GM23338 (cell line): ENCODE results near the gene CACNA1C. TPM values are rescaled to one million over a fixed set of nuclear protein-coding genes. Genes with fewer than 3 reads are reported as not detected.

ENCODE experiments used
- ATAC-seq: fragments of 200-7000 bp; cut with Tn5 transposase; 3 replicates; pipeline ENCODE4 v1.9.1; 2020
- DNase-seq: peaks from one replicate; pipeline ENCODE4 v3.0.0-alpha.2; 2015; ENCODE audit warnings: low spot score
- H2AFZ ChIP-seq: fragments of 200-600 bp; sonication (generic); 2 replicates; pipeline ENCODE4 v1.8.0; 2016; ENCODE audit warnings: antibody characterized with exemption, mild to moderate bottlenecking, moderate library complexity
- H3F3A ChIP-seq: fragments of 200-600 bp; sonication (generic); replicated peaks from 2 replicates; pipeline ENCODE4 v1.8.0; 2017; ENCODE audit warnings: antibody characterized with exemption, mixed run types, low read depth
- H3K27ac ChIP-seq: fragments of 200-600 bp; sonication (generic); 2 replicates; pipeline ENCODE4 v1.6.1; 2016; ENCODE audit warnings: low read depth
- H3K27me3 ChIP-seq: fragments of 200-600 bp; sonication (generic); 2 replicates; pipeline ENCODE4 v1.8.0; 2016; ENCODE audit warnings: mild to moderate bottlenecking, mixed run types, moderate library complexity; ENCODE audit not compliant: insufficient read depth
- H3K36me3 ChIP-seq: fragments of 200-600 bp; sonication (generic); 2 replicates; pipeline ENCODE4 v1.8.0; 2016; ENCODE audit warnings: mild to moderate bottlenecking; ENCODE audit not compliant: insufficient read depth
- H3K4me1 ChIP-seq: fragments of 200-600 bp; sonication (generic); 2 replicates; pipeline ENCODE4 v1.8.0; 2016; ENCODE audit warnings: mild to moderate bottlenecking, moderate library complexity; ENCODE audit not compliant: insufficient read depth
- H3K4me2 ChIP-seq: fragments of 200-600 bp; sonication (generic); 2 replicates; pipeline ENCODE4 v1.7.1; 2017; ENCODE audit warnings: mixed run types
- H3K4me3 ChIP-seq: fragments of 200-600 bp; sonication (generic); 2 replicates; pipeline ENCODE4 v1.6.1; 2016; ENCODE audit warnings: mixed run types
- H3K79me2 ChIP-seq: fragments of 200-600 bp; sonication (generic); replicated peaks from 2 replicates; pipeline ENCODE4 v1.8.0; 2017; ENCODE audit warnings: mild to moderate bottlenecking; ENCODE audit not compliant: insufficient read depth
- H3K9me2 ChIP-seq: fragments of 200-600 bp; sonication (generic); 2 replicates; pipeline ENCODE4 v1.8.0; 2017; ENCODE audit not compliant: insufficient read depth
- H4K20me1 ChIP-seq: fragments of 200-600 bp; sonication (generic); replicated peaks from 2 replicates; pipeline ENCODE4 v1.8.0; 2017; ENCODE audit warnings: mild to moderate bottlenecking; ENCODE audit not compliant: insufficient read depth
- H3K27ac Mint-ChIP-seq: 2 replicates; pipeline ENCODE4 v1.8.0; 2020; ENCODE audit warnings: inconsistent platforms, mild to moderate bottlenecking, moderate library complexity, mixed read lengths
- H3K27me3 Mint-ChIP-seq: 3 replicates; pipeline ENCODE4 v1.8.0; 2022; ENCODE audit warnings: low read depth, mild to moderate bottlenecking, moderate library complexity, mixed read lengths, inconsistent platforms; ENCODE audit not compliant: insufficient read depth, poor library complexity
- H3K36me3 Mint-ChIP-seq: 3 replicates; pipeline ENCODE4 v1.8.0; 2021; ENCODE audit warnings: low read depth, mild to moderate bottlenecking, inconsistent platforms, moderate library complexity, mixed read lengths
- H3K4me1 Mint-ChIP-seq: 3 replicates; pipeline ENCODE4 v1.8.0; 2020; ENCODE audit warnings: mild to moderate bottlenecking, inconsistent platforms, mixed read lengths
- H3K4me3 Mint-ChIP-seq: 3 replicates; pipeline ENCODE4 v1.8.0; 2021; ENCODE audit warnings: moderate library complexity, mild to moderate bottlenecking, inconsistent platforms, mixed read lengths
- H3K9me3 Mint-ChIP-seq: 3 replicates; pipeline ENCODE4 v1.8.0; 2020; ENCODE audit warnings: moderate library complexity, mild to moderate bottlenecking, inconsistent platforms, mixed read lengths
- EZH2 ChIP-seq: fragments of 200-600 bp; sonication (generic); IDR thresholded peaks from one replicate; pipeline ENCODE4 v1.8.0; 2017; ENCODE audit warnings: antibody characterized with exemption, mild to moderate bottlenecking, low read depth; ENCODE audit not compliant: unreplicated experiment
- EZH2phosphoT487 ChIP-seq: fragments of 200-600 bp; sonication (generic); IDR thresholded peaks from one replicate; pipeline ENCODE4 v1.8.1; 2018; ENCODE audit warnings: antibody characterized with exemption; ENCODE audit not compliant: unreplicated experiment
- JUNB ChIP-seq: IDR thresholded peaks from one replicate; pipeline ENCODE4 v1.6.1; 2016; ENCODE audit warnings: antibody characterized with exemption; ENCODE audit not compliant: unreplicated experiment
- NANOG ChIP-seq: IDR thresholded peaks from 2 replicates; pipeline ENCODE4 v1.6.1; 2016; ENCODE audit warnings: antibody characterized with exemption, borderline replicate concordance
- POLR2AphosphoS5 ChIP-seq: IDR thresholded peaks from 2 replicates; pipeline ENCODE4 v1.6.1; 2016; ENCODE audit warnings: antibody characterized with exemption, low read depth
- STAT1 ChIP-seq: IDR thresholded peaks from one replicate; pipeline ENCODE4 v1.6.1; 2016; ENCODE audit warnings: antibody characterized with exemption; ENCODE audit not compliant: unreplicated experiment
- ZNF114 ChIP-seq: fragments of 250-450 bp; sonication (Bioruptor Pico); IDR thresholded peaks from 2 replicates; pipeline ENCODE4 v1.5.0; 2020; ENCODE audit warnings: mild to moderate bottlenecking, moderate library complexity
- ZNF331 ChIP-seq: fragments of 250-450 bp; sonication (Bioruptor Pico); IDR thresholded peaks from 2 replicates; pipeline ENCODE4 v1.5.0; 2020; ENCODE audit warnings: low read depth, mild to moderate bottlenecking, moderate library complexity
- polyA plus RNA-seq: library from polyadenylated mRNA; unstranded; fragments of >200 nt; fragmentation: Nextera tagmentation; extraction: Ambion mirVana; gene quantifications from 2 replicates; pipeline ENCODE4 v1.2.1, GENCODE V29; 2016
- total RNA-seq: library from RNA; depleted of rRNA; stranded (reverse); fragments of >200 nt; shearing (Covaris generic); gene quantifications from 2 replicates; pipeline ENCODE4 v1.2.3, GENCODE V29; 2014
- TF ChIP-seq, protein P1 (sequence below): fragments of 250-450 bp; sonication (Bioruptor Pico); IDR thresholded peaks from 2 replicates; pipeline ENCODE4 v1.5.0; 2020; ENCODE audit warnings: mild to moderate bottlenecking, moderate library complexity
- TF ChIP-seq, protein P2 (sequence below), 2 experiments: fragments of 200-600 bp in 1 of 2; sonication (generic) in 1 of 2; conservative IDR thresholded peaks; 2 replicates each; pipeline versions ENCODE4 v1.5.1 to v1.6.1; 2016 to 2017; ENCODE audit warnings: antibody characterized with exemption in 2 of 2, low read depth in 2 of 2, mild to moderate bottlenecking in 2 of 2, moderate library complexity in 1 of 2

Gene CACNA1C
- total and polyA plus RNA-seq, 2 experiments from 2014 or later: 0.78 to 2.1 TPM

DNA sequence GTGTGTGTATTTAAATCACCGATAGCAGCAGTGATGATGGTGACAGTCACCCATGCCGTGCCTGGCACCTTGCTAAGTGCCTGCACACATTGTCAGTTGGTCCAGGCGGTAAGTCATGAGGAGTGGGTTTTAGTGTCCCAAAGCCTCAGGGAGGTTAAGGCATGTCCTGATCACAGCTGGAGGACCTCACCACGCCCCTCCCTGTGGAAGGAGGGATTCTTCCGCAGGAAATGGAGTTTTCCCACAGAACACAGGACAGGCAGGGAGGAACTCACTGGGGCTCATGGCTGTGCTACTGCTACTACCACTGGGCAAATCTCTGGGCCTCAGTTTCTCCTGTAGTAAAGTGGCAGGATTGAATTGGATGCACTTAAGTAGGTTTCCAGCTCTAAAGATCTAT is 142.3 kb downstream of the CACNA1C start (continued):
- TF ChIP-seq JUNB: no peak

DNA sequence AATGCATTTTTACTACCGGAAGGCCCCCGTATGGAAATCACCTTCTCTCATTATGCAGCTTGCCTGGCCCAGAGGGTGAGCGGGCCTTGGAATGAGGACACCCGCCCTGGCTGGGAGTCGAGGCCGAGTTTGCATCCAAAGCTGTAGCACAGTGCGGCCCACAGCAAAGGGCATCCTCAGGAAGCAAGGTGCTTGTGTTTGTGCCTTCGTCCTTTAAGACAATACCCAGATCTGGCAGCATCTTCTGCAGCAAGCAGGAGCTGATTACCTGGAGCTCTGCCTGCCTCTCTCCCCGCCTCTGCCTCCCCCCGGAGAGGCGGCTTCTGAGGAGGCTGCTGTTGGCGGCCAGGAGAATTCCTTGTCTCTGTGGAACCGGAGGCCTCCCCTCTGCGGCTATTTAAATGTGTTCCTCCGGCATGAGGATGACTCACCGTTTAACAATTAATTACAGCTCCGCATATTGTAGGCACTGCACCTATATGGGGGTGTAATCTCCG is 145.3 kb downstream of the CACNA1C start:
- peaks cover 15% of the 10 kb centered on the region; the same call in 1 of the 2 replicates for H3K9me2 ChIP-seq
- H3K4me3 ChIP-seq: peak overlapping the region; percentile 30
- Mint-ChIP-seq H3K36me3 (no peaks in the 10 kb centered on the region), H3K27ac (peak overlapping the region; percentile 98), H3K9me3 (0 out of 3 replicates have a peak, but pooled peaks cover under 1% of the 10 kb centered on the region), H3K4me3 (peak overlapping the region; percentile 68), H3K4me1 (peaks cover 57% of the 10 kb centered on the region), H3K27me3 (peaks cover 10% of the 10 kb centered on the region)
- no peaks in the 10 kb centered on the region for H3K36me3 ChIP-seq
- DNase-seq: peak; percentile 88
- H3K27me3 ChIP-seq: no peaks in the 10 kb centered on the region
- no peak for TF ChIP-seq EZH2phosphoT487
- TF ChIP-seq ZNF331 (CRISPR knock-in tag): no peak
- TF ChIP-seq, protein P1, sequence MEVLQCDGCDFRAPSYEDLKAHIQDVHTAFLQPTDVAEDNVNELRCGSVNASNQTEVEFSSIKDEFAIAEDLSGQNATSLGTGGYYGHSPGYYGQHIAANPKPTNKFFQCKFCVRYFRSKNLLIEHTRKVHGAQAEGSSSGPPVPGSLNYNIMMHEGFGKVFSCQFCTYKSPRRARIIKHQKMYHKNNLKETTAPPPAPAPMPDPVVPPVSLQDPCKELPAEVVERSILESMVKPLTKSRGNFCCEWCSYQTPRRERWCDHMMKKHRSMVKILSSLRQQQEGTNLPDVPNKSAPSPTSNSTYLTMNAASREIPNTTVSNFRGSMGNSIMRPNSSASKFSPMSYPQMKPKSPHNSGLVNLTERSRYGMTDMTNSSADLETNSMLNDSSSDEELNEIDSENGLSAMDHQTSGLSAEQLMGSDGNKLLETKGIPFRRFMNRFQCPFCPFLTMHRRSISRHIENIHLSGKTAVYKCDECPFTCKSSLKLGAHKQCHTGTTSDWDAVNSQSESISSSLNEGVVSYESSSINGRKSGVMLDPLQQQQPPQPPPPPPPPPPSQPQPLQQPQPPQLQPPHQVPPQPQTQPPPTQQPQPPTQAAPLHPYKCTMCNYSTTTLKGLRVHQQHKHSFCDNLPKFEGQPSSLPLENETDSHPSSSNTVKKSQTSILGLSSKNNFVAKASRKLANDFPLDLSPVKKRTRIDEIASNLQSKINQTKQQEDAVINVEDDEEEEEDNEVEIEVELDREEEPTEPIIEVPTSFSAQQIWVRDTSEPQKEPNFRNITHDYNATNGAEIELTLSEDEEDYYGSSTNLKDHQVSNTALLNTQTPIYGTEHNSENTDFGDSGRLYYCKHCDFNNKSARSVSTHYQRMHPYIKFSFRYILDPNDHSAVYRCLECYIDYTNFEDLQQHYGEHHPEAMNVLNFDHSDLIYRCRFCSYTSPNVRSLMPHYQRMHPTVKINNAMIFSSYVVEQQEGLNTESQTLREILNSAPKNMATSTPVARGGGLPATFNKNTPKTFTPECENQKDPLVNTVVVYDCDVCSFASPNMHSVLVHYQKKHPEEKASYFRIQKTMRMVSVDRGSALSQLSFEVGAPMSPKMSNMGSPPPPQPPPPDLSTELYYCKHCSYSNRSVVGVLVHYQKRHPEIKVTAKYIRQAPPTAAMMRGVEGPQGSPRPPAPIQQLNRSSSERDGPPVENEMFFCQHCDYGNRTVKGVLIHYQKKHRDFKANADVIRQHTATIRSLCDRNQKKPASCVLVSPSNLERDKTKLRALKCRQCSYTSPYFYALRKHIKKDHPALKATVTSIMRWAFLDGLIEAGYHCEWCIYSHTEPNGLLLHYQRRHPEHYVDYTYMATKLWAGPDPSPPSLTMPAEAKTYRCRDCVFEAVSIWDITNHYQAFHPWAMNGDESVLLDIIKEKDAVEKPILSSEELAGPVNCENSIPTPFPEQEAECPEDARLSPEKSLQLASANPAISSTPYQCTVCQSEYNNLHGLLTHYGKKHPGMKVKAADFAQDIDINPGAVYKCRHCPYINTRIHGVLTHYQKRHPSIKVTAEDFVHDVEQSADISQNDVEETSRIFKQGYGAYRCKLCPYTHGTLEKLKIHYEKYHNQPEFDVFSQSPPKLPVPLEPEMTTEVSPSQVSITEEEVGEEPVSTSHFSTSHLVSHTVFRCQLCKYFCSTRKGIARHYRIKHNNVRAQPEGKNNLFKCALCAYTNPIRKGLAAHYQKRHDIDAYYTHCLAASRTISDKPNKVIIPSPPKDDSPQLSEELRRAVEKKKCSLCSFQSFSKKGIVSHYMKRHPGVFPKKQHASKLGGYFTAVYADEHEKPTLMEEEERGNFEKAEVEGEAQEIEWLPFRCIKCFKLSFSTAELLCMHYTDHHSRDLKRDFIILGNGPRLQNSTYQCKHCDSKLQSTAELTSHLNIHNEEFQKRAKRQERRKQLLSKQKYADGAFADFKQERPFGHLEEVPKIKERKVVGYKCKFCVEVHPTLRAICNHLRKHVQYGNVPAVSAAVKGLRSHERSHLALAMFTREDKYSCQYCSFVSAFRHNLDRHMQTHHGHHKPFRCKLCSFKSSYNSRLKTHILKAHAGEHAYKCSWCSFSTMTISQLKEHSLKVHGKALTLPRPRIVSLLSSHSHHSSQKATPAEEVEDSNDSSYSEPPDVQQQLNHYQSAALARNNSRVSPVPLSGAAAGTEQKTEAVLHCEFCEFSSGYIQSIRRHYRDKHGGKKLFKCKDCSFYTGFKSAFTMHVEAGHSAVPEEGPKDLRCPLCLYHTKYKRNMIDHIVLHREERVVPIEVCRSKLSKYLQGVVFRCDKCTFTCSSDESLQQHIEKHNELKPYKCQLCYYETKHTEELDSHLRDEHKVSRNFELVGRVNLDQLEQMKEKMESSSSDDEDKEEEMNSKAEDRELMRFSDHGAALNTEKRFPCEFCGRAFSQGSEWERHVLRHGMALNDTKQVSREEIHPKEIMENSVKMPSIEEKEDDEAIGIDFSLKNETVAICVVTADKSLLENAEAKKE: peak; percentile 60; the same call in 1 of the 2 replicates
- TF ChIP-seq POLR2AphosphoS5: no peak
- TF ChIP-seq ZNF114 (CRISPR knock-in tag): 0 out of 2 replicates have a peak, but pooled peaks have one; percentile 31
- no peak for TF ChIP-seq NANOG
- TF ChIP-seq EZH2: no peak
- no peak for TF ChIP-seq STAT1
- no peak for TF ChIP-seq JUNB
- TF ChIP-seq, protein P2, sequence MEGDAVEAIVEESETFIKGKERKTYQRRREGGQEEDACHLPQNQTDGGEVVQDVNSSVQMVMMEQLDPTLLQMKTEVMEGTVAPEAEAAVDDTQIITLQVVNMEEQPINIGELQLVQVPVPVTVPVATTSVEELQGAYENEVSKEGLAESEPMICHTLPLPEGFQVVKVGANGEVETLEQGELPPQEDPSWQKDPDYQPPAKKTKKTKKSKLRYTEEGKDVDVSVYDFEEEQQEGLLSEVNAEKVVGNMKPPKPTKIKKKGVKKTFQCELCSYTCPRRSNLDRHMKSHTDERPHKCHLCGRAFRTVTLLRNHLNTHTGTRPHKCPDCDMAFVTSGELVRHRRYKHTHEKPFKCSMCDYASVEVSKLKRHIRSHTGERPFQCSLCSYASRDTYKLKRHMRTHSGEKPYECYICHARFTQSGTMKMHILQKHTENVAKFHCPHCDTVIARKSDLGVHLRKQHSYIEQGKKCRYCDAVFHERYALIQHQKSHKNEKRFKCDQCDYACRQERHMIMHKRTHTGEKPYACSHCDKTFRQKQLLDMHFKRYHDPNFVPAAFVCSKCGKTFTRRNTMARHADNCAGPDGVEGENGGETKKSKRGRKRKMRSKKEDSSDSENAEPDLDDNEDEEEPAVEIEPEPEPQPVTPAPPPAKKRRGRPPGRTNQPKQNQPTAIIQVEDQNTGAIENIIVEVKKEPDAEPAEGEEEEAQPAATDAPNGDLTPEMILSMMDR (conservative IDR thresholded peaks at IDR 0.05; ENCODE audit: low read depth in 2 of 2): no peak
- H2AFZ ChIP-seq: peak overlapping the region; percentile 5; the same call in 1 of the 2 replicates
- H3K79me2 ChIP-seq: no peaks in the 10 kb centered on the region
- peak; percentile 88 for ATAC-seq
- H3F3A ChIP-seq: no peaks in the 10 kb centered on the region
- no peaks in the 10 kb centered on the region for H4K20me1 ChIP-seq
- H3K4me2 ChIP-seq: peak overlapping the region; percentile 56
- peaks cover 25% of the 10 kb centered on the region for H3K4me1 ChIP-seq
- H3K27ac ChIP-seq: peak overlapping the region; percentile 87
